HepG2 (cell line): ENCODE data around the gene NR1H2. TPM values are rescaled to one million over a fixed set of nuclear protein-coding genes. Genes with fewer than 3 reads are reported as not detected.

Experiments
- ATAC-seq: fragments of 200-7000 bp; cut with Tn5 transposase; 3 replicates; pipeline ENCODE4 v1.9.1; 2020; ENCODE audit warnings: mild to moderate bottlenecking, moderate library complexity
- BruUV-seq: library from RNA; stranded (reverse); fragments of 400-500 nt; replicated peaks from 2 replicates; lab custom pipeline; 2021; lab: Mats Ljungman, UMichigan
- CTCF ChIA-PET: fragments of 300-600 bp; formaldehyde crosslinking; extraction: SDS; loops from one replicate; lab custom pipeline; 2021; ENCODE audit warnings: low total read pairs, inconsistent platforms, low intra/inter-chr PET ratio; lab: Yijun Ruan, JAX
- POLR2A ChIA-PET: fragments of 350-600 bp; sonication (Branson Sonifier 250); formaldehyde crosslinking; loops from one replicate; lab custom pipeline; 2020; ENCODE audit warnings: antibody characterized with exemption, inconsistent platforms; lab: Yijun Ruan, JAX
- DNase-seq: peaks from one replicate; pipeline ENCODE4 v3.0.0-alpha.2; 2015; ENCODE audit warnings: low spot score
- FAIRE-seq: peaks from 3 replicates; lab custom pipeline; 2011; peaks lifted over from hg19 to GRCh38; lab: Jason Lieb, UNC
- H2AFZ ChIP-seq: one replicate; pipeline ENCODE4 v1.6.1; 2011; ENCODE audit warnings: low read length, inconsistent platforms
- H3K27ac ChIP-seq: fragments of 300-600 bp; 3 replicates; pipeline ENCODE4 v1.8.0; 2011; ENCODE audit warnings: mixed run types, mild to moderate bottlenecking, mixed read lengths, low read length, inconsistent platforms; ENCODE audit not compliant: insufficient read depth; ENCODE audit errors: extremely low read length
- H3K27me3 ChIP-seq, 2 experiments: fragments of 200-600 bp in 1 of 2; 2 replicates in 1 of 2; 3 replicates in 1 of 2; pipeline versions ENCODE4 v1.6.0 to v1.8.0; 2011; ENCODE audit warnings: low read length in 2 of 2, mild to moderate bottlenecking in 2 of 2, moderate library complexity in 2 of 2, inconsistent platforms in 1 of 2; ENCODE audit not compliant: insufficient read depth in 2 of 2, control insufficient read depth in 1 of 2
- H3K36me3 ChIP-seq, 2 experiments: fragments of 200-600 bp in 1 of 2; replicated peaks in 1 of 2; 2 replicates in 1 of 2; 3 replicates in 1 of 2; pipeline versions ENCODE4 v1.5.1 to v1.8.0; 2011; ENCODE audit warnings: low read length in 2 of 2, inconsistent platforms in 1 of 2; ENCODE audit not compliant: insufficient read depth in 2 of 2, control insufficient read depth in 1 of 2
- H3K4me1 ChIP-seq: 2 replicates; pipeline ENCODE4 v1.5.1; 2012; ENCODE audit warnings: low read length, inconsistent platforms; ENCODE audit not compliant: insufficient read depth
- H3K4me2 ChIP-seq: 2 replicates; pipeline ENCODE4 v1.6.0; 2011; ENCODE audit warnings: low read depth, low read length, inconsistent platforms
- H3K4me3 ChIP-seq, 3 experiments: fragments of 200-600 bp in 1 of 3; sonication (generic), shearing (Covaris generic) in 1 of 3; replicated peaks in 1 of 3; 2 replicates each; pipeline ENCODE4 v1.5.1; 2011 to 2016; ENCODE audit warnings: low read length in 3 of 3, inconsistent platforms in 2 of 3, low read depth in 2 of 3, mild to moderate bottlenecking in 2 of 3, control low read depth in 1 of 3, mixed read lengths in 1 of 3; ENCODE audit not compliant: insufficient read depth in 1 of 3
- H3K79me2 ChIP-seq: one replicate; pipeline ENCODE4 v1.6.1; 2011; ENCODE audit warnings: low read length, inconsistent platforms; ENCODE audit not compliant: insufficient read depth
- H3K9ac ChIP-seq: 2 replicates; pipeline ENCODE4 v1.6.0; 2011; ENCODE audit warnings: mild to moderate bottlenecking, low read depth, low read length, inconsistent platforms; ENCODE audit not compliant: insufficient read depth
- H3K9me3 ChIP-seq: 2 replicates; pipeline ENCODE4 v1.5.1; 2012; ENCODE audit warnings: mild to moderate bottlenecking, low read length
- H4K20me1 ChIP-seq: 2 replicates; pipeline ENCODE4 v1.6.0; 2011; ENCODE audit warnings: inconsistent platforms, mild to moderate bottlenecking, low read length, moderate library complexity; ENCODE audit not compliant: insufficient read depth
- GLI4 ChIP-seq: sonication (generic); formaldehyde crosslinking; IDR thresholded peaks from 2 replicates; pipeline ENCODE4 v1.5.1; 2020; ENCODE audit warnings: missing genetic modification reagents, mild to moderate bottlenecking, moderate library complexity, borderline replicate concordance
- IKZF5 ChIP-seq: IDR thresholded peaks from 2 replicates; pipeline ENCODE4 v1.6.1; 2018; ENCODE audit warnings: missing genetic modification reagents, mild to moderate bottlenecking, missing compliant biosample characterization
- ISL2 ChIP-seq: sonication (generic); formaldehyde crosslinking; IDR thresholded peaks from 2 replicates; pipeline ENCODE4 v1.5.0; 2020; ENCODE audit warnings: missing genetic modification reagents
- MED8 ChIP-seq: sonication (generic); formaldehyde crosslinking; IDR thresholded peaks from 2 replicates; pipeline ENCODE4 v1.8.1; 2023; ENCODE audit warnings: mild to moderate bottlenecking, missing genetic modification reagents; ENCODE audit not compliant: insufficient replicate concordance
- MEF2D ChIP-seq: sonication (generic); formaldehyde crosslinking; IDR thresholded peaks from 2 replicates; pipeline ENCODE4 v1.5.1; 2020; ENCODE audit warnings: mild to moderate bottlenecking, missing genetic modification reagents
- NKX3-1 ChIP-seq: sonication (generic); formaldehyde crosslinking; IDR thresholded peaks from 2 replicates; pipeline ENCODE4 v1.5.0; 2020; ENCODE audit warnings: missing genetic modification reagents
- RNF219 ChIP-seq: sonication (generic); formaldehyde crosslinking; IDR thresholded peaks from 2 replicates; pipeline ENCODE4 v1.5.0; 2020; ENCODE audit warnings: mild to moderate bottlenecking, missing genetic modification reagents
- ZEB1 ChIP-seq: IDR thresholded peaks from 2 replicates; pipeline ENCODE4 v1.6.1; 2012; ENCODE audit warnings: mild to moderate bottlenecking, low read depth, inconsistent platforms; ENCODE audit not compliant: insufficient replicate concordance
- ZNF414 ChIP-seq: sonication (generic); formaldehyde crosslinking; IDR thresholded peaks from 2 replicates; pipeline ENCODE4 v1.5.0; 2020; ENCODE audit warnings: missing genetic modification reagents
- ZNF609 ChIP-seq: sonication (generic); formaldehyde crosslinking; IDR thresholded peaks from 2 replicates; pipeline ENCODE4 v1.4.0; 2020; ENCODE audit warnings: mild to moderate bottlenecking, missing genetic modification reagents, borderline replicate concordance
- WGBS: methylation state at CpG from one replicate; pipeline ENCODE4 v1.1.6; 2017; ENCODE audit warnings: low lambda C conversion rate; 5-methylcytosine and 5-hydroxymethylcytosine counted together
- in situ Hi-C: cut with HindIII; loops from 2 replicates; pipeline ENCODE4 v1.10.0; 2017; ENCODE audit warnings: low pct_unique_long_range_greater_than_20kb; ENCODE audit not compliant: extremely low pct_ligation_motif_present
- intact Hi-C: fragments of 100-400 bp; cut with micrococcal nuclease; formaldehyde crosslinking; loops from one replicate; pipeline ENCODE4 v1.10.0; 2022; ENCODE audit not compliant: unreplicated experiment
- polyA plus RNA-seq, 8 experiments: library from polyadenylated mRNA; depleted of rRNA in 3 of 8; stranded (reverse) in 7 of 8; unstranded in 1 of 8; fragments of >200 nt; fragmentation: Illumina TruSeq in 4 of 8; extraction: Trizol in 4 of 8; gene quantifications; 2 replicates each; pipeline versions ENCODE4 v1.2.1 to v1.2.3, GENCODE V29; 2011 to 2016; ENCODE audit warnings: low read depth in 4 of 8, missing spikeins in 1 of 8, mixed read lengths in 1 of 8; ENCODE audit not compliant: insufficient read depth in 1 of 8
- total RNA-seq, 5 experiments: library from RNA; depleted of rRNA; stranded (reverse); fragments of >200 nt; fragmentation: Illumina TruSeq; extraction: Trizol; gene quantifications; 2 replicates each; pipeline ENCODE4 v1.2.3, GENCODE V29; 2016; ENCODE audit warnings: low read depth in 1 of 5

The NR1H2 gene
- total and polyA plus RNA-seq, 2 of the 13 experiments (the other 11 are each of a cell fraction or from before 2014, with no cell fraction given) = 10.3 to 13.5 TPM

GRCh38 chr19:50427997-50428425 is 51.8 kb downstream of the NR1H2 start:
- CTCF ChIA-PET = no interaction called here
- Histone ChIP-seq H3K79me2 (no peaks in the 10 kb centered on the region), H3K4me1 (peaks cover 18% of the 10 kb centered on the region), H4K20me1 (no peaks in the 10 kb centered on the region), H3K4me3 (no peak overlapping the region), H3K9ac (no peak overlapping the region), H2AFZ (no peak overlapping the region), H3K9me3 (no peaks in the 10 kb centered on the region), H3K27ac (no peak overlapping the region), H3K36me3 (no peaks in the 10 kb centered on the region), H3K4me2 (no peak overlapping the region), H3K27me3 (peaks cover 5 to 22% of the 10 kb centered on the region in 2 experiments; a peak in 4 of 5 replicates)
- in situ Hi-C loops (no loop called here), intact Hi-C loops (no loop called here)
- POLR2A ChIA-PET = no interaction called here
- no peak for DNase-seq
- 82% methylated on average over 9 of the region's 38 CpGs for WGBS
- no peak for FAIRE-seq
- no TSS peak for BruUV-seq
- ATAC-seq = no peak
- TF ChIP-seq MEF2D = no peak
- no peak for TF ChIP-seq IKZF5 (CRISPR knock-in tag)
- no peak for TF ChIP-seq ISL2 (CRISPR knock-in tag)
- TF ChIP-seq MED8 (CRISPR knock-in tag) = no peak
- TF ChIP-seq ZNF609 (CRISPR knock-in tag) = no peak
- no peak for TF ChIP-seq RNF219 (CRISPR knock-in tag)
- TF ChIP-seq ZNF414 = no peak
- TF ChIP-seq ZEB1 = no peak
- no peak for TF ChIP-seq GLI4 (CRISPR knock-in tag)
- TF ChIP-seq NKX3-1 = no peak
